Dermis lymphatic vessel endothelial cell (primary cell): Measurements from ENCODE around the gene OR11H6. TPM values are rescaled to one million over a fixed set of nuclear protein-coding genes. Genes with fewer than 3 reads are reported as not detected.

Experiments
- total RNA-seq: library from RNA; depleted of rRNA; stranded (reverse); fragments of >200 nt; gene quantifications from 2 replicates; pipeline ENCODE4 v1.2.1, GENCODE V29; 2014

Gene OR11H6
- not detected in 2 replicates for total RNA-seq

GRCh38 chr14:20223410-20223809 lies at the start of gene OR11H6:
TSS of gene OR11H6 (plus strand) at chr14:20223710. CDS start at chr14:20223710, 0 bp downstream.

GRCh38 chr14:20190596-20190995 lies 32.9 kb upstream of the OR11H6 start, which contains the start of gene OR11G2:
TSS of gene OR11G2 (plus strand) at chr14:20190896. CDS start at chr14:20197438, 6,542 bp downstream.

GRCh38 chr14:20228681-20229080 lies 5.2 kb downstream of the OR11H6 start, which contains the start of gene OR11H7:
TSS of gene OR11H7 (plus strand) at chr14:20228981.

Other genes starting within 250 kb of the OR11H6 start
- gene OR4K15, start 248.1 kb upstream of the OR11H6 start, total RNA-seq: not detected in 2 replicates
- not detected in 2 replicates for gene OR4Q2, start 221.5 kb upstream of the OR11H6 start, total RNA-seq
- gene OR4K14, start 204.4 kb upstream of the OR11H6 start, total RNA-seq: not detected in 2 replicates
- not detected in 2 replicates for gene OR4K13, start 187.7 kb upstream of the OR11H6 start, total RNA-seq
- gene OR4L1, start 163.7 kb upstream of the OR11H6 start, total RNA-seq: not detected in 2 replicates
- gene OR4K17, start 113.0 kb upstream of the OR11H6 start, total RNA-seq: not detected in 2 replicates
- not detected in 2 replicates for gene OR4N5, start 84.9 kb upstream of the OR11H6 start, total RNA-seq
- not detected in 2 replicates for gene OR11G2, start 32.8 kb upstream of the OR11H6 start, total RNA-seq
- gene OR11H7, start 5.3 kb downstream of the OR11H6 start, total RNA-seq: not detected in 2 replicates
- gene OR11H4, start 15.6 kb downstream of the OR11H6 start, total RNA-seq: not detected in 2 replicates
- 21.5 and 25.5 TPM in 2 replicates for gene TTC5, start 82.2 kb downstream of the OR11H6 start, total RNA-seq
- 37.2 and 63.2 TPM in 2 replicates for gene CCNB1IP1, start 109.6 kb downstream of the OR11H6 start, total RNA-seq
- gene PARP2, start 119.9 kb downstream of the OR11H6 start, total RNA-seq: 3.9 and 4.3 TPM in 2 replicates
- gene TEP1, start 189.8 kb downstream of the OR11H6 start, total RNA-seq: 25.2 and 33.3 TPM in 2 replicates
- gene KLHL33, start 212.5 kb downstream of the OR11H6 start, total RNA-seq: 0.09 and 0.11 TPM in 2 replicates
- 50.4 and 53.9 TPM in 2 replicates for gene OSGEP, start 231.1 kb downstream of the OR11H6 start, total RNA-seq
- 56.7 and 76.1 TPM in 2 replicates for gene APEX1, start 231.5 kb downstream of the OR11H6 start, total RNA-seq
- gene PIP4P1, start 237.7 kb downstream of the OR11H6 start, total RNA-seq: 18.3 and 33.3 TPM in 2 replicates
- gene PNP, start 245.7 kb downstream of the OR11H6 start, total RNA-seq: 161 and 229 TPM in 2 replicates